Right lobe of liver (tissue), 4 donors: Measurements from ENCODE around the gene ASAP2.

Experiments used
- CTCF ChIP-seq, 4 donors: fragments of 200-600 bp in 3 of 4; fragments of 450-650 bp in 1 of 4; IDR thresholded peaks; one replicate each; pipeline versions ENCODE4 v1.5.1 to v1.8.0; 2016 to 2022; ENCODE audit warnings: antibody characterized with exemption in 4 of 4, mild to moderate bottlenecking in 2 of 4
- POLR2A ChIP-seq: fragments of 450-650 bp; IDR thresholded peaks from one replicate; pipeline ENCODE4 v1.6.1; 2017; ENCODE audit warnings: antibody characterized with exemption, mild to moderate bottlenecking
- donor health status: DM: no; HTN: no; CAD: no.
- donor health status: DM: no; HTN: no; CAD: no.
- donor health status: DM: no; HTN: yes; CAD: no.

DNA sequence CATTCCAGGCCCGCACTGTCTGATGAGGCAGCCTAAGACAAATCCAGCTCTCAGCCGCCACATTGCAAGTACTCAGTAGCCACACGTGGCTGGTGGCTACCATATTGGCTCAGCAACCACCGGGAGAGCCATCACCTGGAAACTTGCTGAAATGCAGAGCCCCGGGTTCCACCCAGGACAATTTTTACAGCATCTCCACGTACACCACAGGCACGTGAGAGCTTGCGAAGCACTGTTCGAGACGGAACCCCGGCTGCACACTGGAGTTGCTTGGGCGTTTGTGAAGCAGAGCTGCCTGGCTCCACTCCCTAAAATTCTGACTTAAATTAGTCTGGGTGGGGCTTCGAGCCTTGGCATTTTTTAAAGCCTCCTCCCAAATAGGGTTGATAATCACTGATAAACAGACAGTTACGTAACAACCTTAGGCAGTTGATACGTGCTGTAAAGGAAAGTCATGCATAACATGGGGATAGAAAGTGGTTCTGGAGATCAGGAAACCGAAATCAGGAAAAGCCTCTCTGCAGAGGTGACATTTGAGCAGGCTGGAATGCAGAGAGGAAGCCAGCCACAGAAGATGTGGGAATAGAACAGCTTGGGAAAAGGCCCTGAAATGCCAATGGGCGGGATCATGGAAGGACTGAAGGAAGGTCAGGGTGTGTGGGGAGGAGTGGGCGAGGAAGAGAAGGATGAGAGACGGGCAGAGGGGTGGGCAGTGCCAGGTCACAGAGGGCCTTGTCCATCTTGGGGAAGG, 6.2 kb downstream of the ASAP2 start:
- no peak for TF ChIP-seq CTCF (IDR thresholded peaks at IDR 0.05)
- TF ChIP-seq POLR2A = no peak
